K562 (cell line): ENCODE measurements around the gene ZBTB22. TPM values are rescaled to one million over a fixed set of nuclear protein-coding genes. Genes with fewer than 3 reads are reported as not detected.
A peak's percentile ranks its signal among the peaks of the same experiment; 100 is the strongest.

Experiments
- DPF2 ChIP-seq: fragments of 450-650 bp; IDR thresholded peaks from 2 replicates; pipeline ENCODE4 v1.6.1; 2016
- EP300 ChIP-seq: IDR thresholded peaks from 2 replicates; pipeline ENCODE4 v1.6.1; 2012; ENCODE audit warnings: low read length, improper control_type of control experiment
- ESRRA ChIP-seq: fragments of 450-650 bp; IDR thresholded peaks from 2 replicates; pipeline ENCODE4 v1.6.1; 2014; ENCODE audit warnings: low read depth, mild to moderate bottlenecking, moderate library complexity, borderline replicate concordance
- KLF6 ChIP-seq: fragments of 250-450 bp; sonication (Bioruptor Pico); IDR thresholded peaks from 2 replicates; pipeline ENCODE4 v1.4.0; 2020; ENCODE audit warnings: mild to moderate bottlenecking, moderate library complexity, borderline replicate concordance
- MED1 ChIP-seq: sonication (generic); formaldehyde crosslinking; IDR thresholded peaks from 2 replicates; pipeline ENCODE4 v1.8.1; 2023; ENCODE audit warnings: missing genetic modification reagents, borderline replicate concordance
- NFRKB ChIP-seq: fragments of 450-650 bp; IDR thresholded peaks from 2 replicates; pipeline ENCODE4 v1.6.1; 2016; ENCODE audit warnings: low read depth
- NR3C1 ChIP-seq: sonication (generic); formaldehyde crosslinking; IDR thresholded peaks from 2 replicates; pipeline ENCODE4 v1.8.1; 2022; ENCODE audit warnings: missing genetic modification reagents
- POLR2A ChIP-seq: fragments of 450-650 bp; conservative IDR thresholded peaks from 2 replicates; pipeline ENCODE4 v1.6.1; 2016
- PPARD ChIP-seq: fragments of 250-450 bp; sonication (Bioruptor Pico); IDR thresholded peaks from 2 replicates; pipeline ENCODE4 v1.8.0; 2022; ENCODE audit warnings: inconsistent platforms, mild to moderate bottlenecking, moderate library complexity
- RBM22 ChIP-seq: fragments of 200-400 bp; formaldehyde crosslinking; IDR thresholded peaks from 2 replicates; pipeline ENCODE4 v1.6.1; 2018; ENCODE audit warnings: low read length, low read depth; ENCODE audit not compliant: poor library complexity, severe bottlenecking
- RFX5 ChIP-seq: IDR thresholded peaks from 2 replicates; pipeline ENCODE4 v1.6.1; 2011; ENCODE audit warnings: low read depth, mild to moderate bottlenecking, improper control_type of control experiment, low read length
- SMARCE1 ChIP-seq: fragments of 450-650 bp; IDR thresholded peaks from 2 replicates; pipeline ENCODE4 v1.7.1; 2016; ENCODE audit warnings: mild to moderate bottlenecking
- TAF7 ChIP-seq: fragments of 450-650 bp; IDR thresholded peaks from 2 replicates; pipeline ENCODE4 v1.6.1; 2016; ENCODE audit warnings: missing genetic modification characterization, missing compliant biosample characterization
- XRCC5 ChIP-seq: fragments of 200-400 bp; formaldehyde crosslinking; IDR thresholded peaks from 2 replicates; pipeline ENCODE4 v1.6.1; 2017; ENCODE audit warnings: low read depth, mild to moderate bottlenecking, low read length
- ZBTB8A ChIP-seq: fragments of 450-650 bp; IDR thresholded peaks from 2 replicates; pipeline ENCODE4 v1.6.1; 2018; ENCODE audit warnings: mild to moderate bottlenecking, moderate library complexity; ENCODE audit not compliant: partially characterized antibody
- ZBTB9 ChIP-seq: fragments of 450-650 bp; formaldehyde crosslinking; IDR thresholded peaks from 2 replicates; pipeline ENCODE4 v1.4.0; 2020; ENCODE audit warnings: mild to moderate bottlenecking, moderate library complexity
- ZMIZ1 ChIP-seq, 2 experiments: fragments of 150-350 bp in 1 of 2; IDR thresholded peaks; 2 replicates each; pipeline ENCODE4 v1.6.1; 2012 to 2016; ENCODE audit warnings: low read depth in 2 of 2, low read length in 2 of 2, mild to moderate bottlenecking in 1 of 2, moderate library complexity in 1 of 2
- ZNF121 ChIP-seq: sonication (generic); formaldehyde crosslinking; conservative IDR thresholded peaks from 2 replicates; pipeline ENCODE4 v1.8.0; 2022; ENCODE audit warnings: missing genetic modification reagents
- ZNF24 ChIP-seq: fragments of 450-650 bp; IDR thresholded peaks from 2 replicates; pipeline ENCODE4 v1.6.1; 2016
- ZNF445 ChIP-seq: fragments of 250-450 bp; sonication (Bioruptor Pico); IDR thresholded peaks from 2 replicates; pipeline ENCODE4 v1.4.0; 2020; ENCODE audit warnings: low read depth, mild to moderate bottlenecking, moderate library complexity
- ZNF696 ChIP-seq: fragments of 250-450 bp; sonication (Bioruptor Pico); conservative IDR thresholded peaks from 2 replicates; pipeline ENCODE4 v1.4.0; 2020; ENCODE audit warnings: mild to moderate bottlenecking, moderate library complexity
- polyA plus RNA-seq, 8 experiments: library from polyadenylated mRNA; depleted of rRNA in 4 of 8; stranded (reverse) in 5 of 8; unstranded in 3 of 8; fragments of >200 nt; fragmentation: Nextera tagmentation in 2 of 8; fragmentation: Illumina TruSeq in 1 of 8; extraction: Ambion mirVana in 2 of 8; extraction: Trizol in 1 of 8; gene quantifications; 2 replicates each; pipeline versions ENCODE4 v1.2.1 to v1.2.3, GENCODE V29; 2011 to 2014; ENCODE audit warnings: inconsistent platforms in 1 of 8, missing spikeins in 1 of 8
- total RNA-seq, 7 experiments: library from RNA; depleted of rRNA in 6 of 7; stranded (reverse); fragments of >200 nt in 6 of 7; fragmentation: Illumina TruSeq in 2 of 7; extraction: Trizol in 2 of 7; gene quantifications; 2 replicates each; pipeline versions ENCODE4 v1.2.1 to v1.2.3, GENCODE V29; 2011 to 2021; ENCODE audit warnings: low replicate concordance in 1 of 7
- TF ChIP-seq, protein P1 (sequence below): fragments of 450-650 bp; formaldehyde crosslinking; conservative IDR thresholded peaks from 2 replicates; pipeline ENCODE4 v1.4.0; 2022; ENCODE audit warnings: mild to moderate bottlenecking, missing genetic modification characterization
- TF ChIP-seq, protein P2 (sequence below): fragments of 250-450 bp; sonication (Bioruptor Pico); IDR thresholded peaks from 2 replicates; pipeline ENCODE4 v1.4.0; 2020; ENCODE audit warnings: mild to moderate bottlenecking, moderate library complexity, borderline replicate concordance

Gene ZBTB22
- total and polyA plus RNA-seq, 9 of the 15 experiments (the other 6 are each of a cell fraction or from before 2014, with no cell fraction given): 0.21 to 11.9 (median 7.1) TPM

GRCh38 chr6:33298773-33299236 is 18.7 kb downstream of the ZBTB22 start, which contains the start of gene RGL2 (continued):
- TF ChIP-seq, protein P1, sequence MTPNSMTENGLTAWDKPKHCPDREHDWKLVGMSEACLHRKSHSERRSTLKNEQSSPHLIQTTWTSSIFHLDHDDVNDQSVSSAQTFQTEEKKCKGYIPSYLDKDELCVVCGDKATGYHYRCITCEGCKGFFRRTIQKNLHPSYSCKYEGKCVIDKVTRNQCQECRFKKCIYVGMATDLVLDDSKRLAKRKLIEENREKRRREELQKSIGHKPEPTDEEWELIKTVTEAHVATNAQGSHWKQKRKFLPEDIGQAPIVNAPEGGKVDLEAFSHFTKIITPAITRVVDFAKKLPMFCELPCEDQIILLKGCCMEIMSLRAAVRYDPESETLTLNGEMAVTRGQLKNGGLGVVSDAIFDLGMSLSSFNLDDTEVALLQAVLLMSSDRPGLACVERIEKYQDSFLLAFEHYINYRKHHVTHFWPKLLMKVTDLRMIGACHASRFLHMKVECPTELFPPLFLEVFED (CRISPR knock-in tag): peak; percentile 68
- TF ChIP-seq NFRKB: no peak
- TF ChIP-seq ZBTB9 (CRISPR knock-in tag): no peak; the same call in 1 of the 2 replicates
- TF ChIP-seq, protein P2, sequence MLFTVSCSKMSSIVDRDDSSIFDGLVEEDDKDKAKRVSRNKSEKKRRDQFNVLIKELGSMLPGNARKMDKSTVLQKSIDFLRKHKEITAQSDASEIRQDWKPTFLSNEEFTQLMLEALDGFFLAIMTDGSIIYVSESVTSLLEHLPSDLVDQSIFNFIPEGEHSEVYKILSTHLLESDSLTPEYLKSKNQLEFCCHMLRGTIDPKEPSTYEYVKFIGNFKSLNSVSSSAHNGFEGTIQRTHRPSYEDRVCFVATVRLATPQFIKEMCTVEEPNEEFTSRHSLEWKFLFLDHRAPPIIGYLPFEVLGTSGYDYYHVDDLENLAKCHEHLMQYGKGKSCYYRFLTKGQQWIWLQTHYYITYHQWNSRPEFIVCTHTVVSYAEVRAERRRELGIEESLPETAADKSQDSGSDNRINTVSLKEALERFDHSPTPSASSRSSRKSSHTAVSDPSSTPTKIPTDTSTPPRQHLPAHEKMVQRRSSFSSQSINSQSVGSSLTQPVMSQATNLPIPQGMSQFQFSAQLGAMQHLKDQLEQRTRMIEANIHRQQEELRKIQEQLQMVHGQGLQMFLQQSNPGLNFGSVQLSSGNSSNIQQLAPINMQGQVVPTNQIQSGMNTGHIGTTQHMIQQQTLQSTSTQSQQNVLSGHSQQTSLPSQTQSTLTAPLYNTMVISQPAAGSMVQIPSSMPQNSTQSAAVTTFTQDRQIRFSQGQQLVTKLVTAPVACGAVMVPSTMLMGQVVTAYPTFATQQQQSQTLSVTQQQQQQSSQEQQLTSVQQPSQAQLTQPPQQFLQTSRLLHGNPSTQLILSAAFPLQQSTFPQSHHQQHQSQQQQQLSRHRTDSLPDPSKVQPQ (CRISPR knock-in tag): no peak
- TF ChIP-seq KLF6 (CRISPR knock-in tag): no peak
- TF ChIP-seq ZBTB8A: no peak
- no peak for TF ChIP-seq ZNF121 (CRISPR knock-in tag)
- no peak for TF ChIP-seq POLR2A
- no peak for TF ChIP-seq ZNF24
- no peak; the same call in 1 of the 2 replicates for TF ChIP-seq SMARCE1
- TF ChIP-seq ESRRA: 0 out of 2 replicates have a peak, but pooled peaks have one; percentile 10
- TF ChIP-seq NR3C1: no peak
- TF ChIP-seq EP300: no peak
- TF ChIP-seq MED1 (CRISPR knock-in tag): no peak
- no peak for TF ChIP-seq RFX5
- no peak for TF ChIP-seq TAF7 (tag)
- no peak for TF ChIP-seq RBM22
- no peak for TF ChIP-seq XRCC5
- TF ChIP-seq ZNF696 (CRISPR knock-in tag): no peak
- TF ChIP-seq PPARD (CRISPR knock-in tag): no peak
- no peak for TF ChIP-seq DPF2
- no peak for TF ChIP-seq ZMIZ1 (IDR thresholded peaks at IDR 0.05; ENCODE audit: low read depth in 2 of 2, low read length in 2 of 2)
- TF ChIP-seq ZNF445: no peak
